COR-L47 (cell line): ENCODE results near the gene NDUFAF8.

Source experiments
- DNase-seq: peaks from one replicate; lab custom pipeline; 2025; lab: John Stamatoyannopoulos, UW

Gene NDUFAF8

DNA sequence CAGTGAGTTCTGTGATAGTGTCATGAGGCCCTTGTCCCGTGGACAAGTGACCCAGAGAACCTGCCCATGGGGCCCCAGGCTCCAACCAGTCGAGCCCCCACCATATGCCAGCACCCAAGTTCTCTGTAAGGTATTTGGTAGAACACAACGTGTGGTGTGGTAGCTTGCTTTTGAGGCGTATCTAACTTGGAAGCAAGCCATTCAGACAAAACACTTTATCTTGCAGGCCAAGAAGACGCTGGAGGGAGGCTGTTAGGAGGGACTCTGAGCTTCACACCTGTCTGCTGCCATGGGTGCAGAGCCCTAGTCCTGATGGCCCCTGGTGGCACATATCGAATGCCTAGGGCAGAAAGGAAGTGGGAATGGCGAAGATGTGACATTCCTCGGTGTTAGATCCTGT lies 1.6 kb downstream of the NDUFAF8 start:
- no peak for DNase-seq

- DNase-seq = no peak
Measured at GRCh38 chr17:81241203-81241602, 2.1 kb downstream of the NDUFAF8 start.

GRCh38 chr17:81241648-81242420 lies 2.7 kb downstream of the NDUFAF8 start:
- DNase-seq = peak; percentile 30

GRCh38 chr17:81242421-81243332 lies 3.6 kb downstream of the NDUFAF8 start:
- DNase-seq = no peak

DNA sequence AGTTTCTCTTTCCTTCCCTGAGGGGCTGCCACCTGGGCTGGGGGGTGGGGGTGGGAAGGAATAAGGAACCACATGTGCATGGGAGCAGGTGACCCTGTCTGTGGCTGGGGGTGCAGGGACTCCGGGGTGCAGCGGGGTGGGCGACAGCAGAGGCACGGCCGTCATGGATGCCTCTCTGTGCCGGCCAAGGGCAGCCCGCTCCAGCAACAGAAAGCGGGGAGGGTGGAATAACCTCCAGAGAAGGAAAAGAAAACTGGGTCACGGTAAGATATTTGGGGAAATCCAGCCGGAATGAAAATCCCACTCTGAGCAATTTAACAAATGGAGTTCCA lies 4.2 kb downstream of the NDUFAF8 start:
- DNase-seq = no peak

GRCh38 chr17:81244358-81245023 lies 5.4 kb downstream of the NDUFAF8 start:
- no peak for DNase-seq

GRCh38 chr17:81245024-81245664 lies 6.0 kb downstream of the NDUFAF8 start:
- no peak for DNase-seq

DNA sequence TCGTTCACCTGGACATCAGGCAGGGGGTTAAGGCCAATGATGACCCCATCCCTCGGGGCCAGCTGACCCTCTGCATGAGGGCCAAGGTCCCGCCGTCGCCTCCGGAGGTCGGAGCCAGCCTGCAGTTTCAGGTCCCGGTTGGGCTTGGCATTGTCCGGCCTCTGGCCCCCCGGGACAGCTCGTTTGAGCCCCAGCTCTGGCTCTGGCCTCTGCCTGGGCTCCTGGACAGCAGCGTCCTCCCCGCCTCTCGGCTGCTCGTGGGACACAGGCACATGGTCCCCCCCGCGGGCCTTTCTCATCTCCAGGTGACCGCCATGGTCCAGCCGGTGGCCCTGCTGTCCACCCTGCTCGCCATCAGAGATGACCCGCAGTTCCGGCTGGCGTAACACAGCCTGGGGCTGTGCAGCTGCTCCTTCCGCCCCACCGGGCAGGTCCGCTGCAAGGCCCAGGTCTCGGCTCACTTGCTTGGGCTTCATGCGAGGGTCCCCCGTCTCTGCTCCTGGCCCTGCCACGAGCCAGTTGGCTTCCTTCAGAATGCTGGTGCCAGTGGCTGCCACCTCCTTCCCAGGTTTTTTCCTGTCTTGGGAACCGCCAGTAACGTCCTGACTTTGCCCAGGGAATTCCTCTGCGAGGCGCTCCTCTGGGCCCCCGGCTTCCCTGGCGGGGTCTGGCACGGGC lies 6.7 kb downstream of the NDUFAF8 start:
- no peak for DNase-seq

DNA sequence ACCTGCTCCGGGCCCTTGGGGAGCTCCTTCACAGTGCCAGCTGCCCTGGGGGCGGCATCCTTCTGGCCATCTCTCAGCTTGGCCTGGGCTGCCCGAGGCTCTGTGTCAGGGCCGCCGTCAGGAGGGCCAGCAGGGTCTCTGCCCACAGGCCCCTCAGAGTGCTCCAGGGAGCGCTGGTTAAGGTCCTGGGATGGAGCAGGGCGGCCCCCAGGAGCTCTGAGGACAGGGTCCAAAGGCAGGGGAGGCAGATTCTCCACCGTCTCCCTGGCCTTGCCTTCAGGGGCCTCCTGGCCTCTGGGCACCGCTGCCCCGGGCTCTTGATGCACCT lies 7.2 kb downstream of the NDUFAF8 start:
- no peak for DNase-seq

- no peak for DNase-seq
Measured at GRCh38 chr17:81246679-81247338, 7.7 kb downstream of the NDUFAF8 start.

GRCh38 chr17:81247339-81247990 lies 8.3 kb downstream of the NDUFAF8 start:
- DNase-seq = no peak

GRCh38 chr17:81248649-81249048 lies 9.5 kb downstream of the NDUFAF8 start:
- no peak for DNase-seq

GRCh38 chr17:81249223-81250040 lies 10.3 kb downstream of the NDUFAF8 start:
- DNase-seq = no peak

DNA sequence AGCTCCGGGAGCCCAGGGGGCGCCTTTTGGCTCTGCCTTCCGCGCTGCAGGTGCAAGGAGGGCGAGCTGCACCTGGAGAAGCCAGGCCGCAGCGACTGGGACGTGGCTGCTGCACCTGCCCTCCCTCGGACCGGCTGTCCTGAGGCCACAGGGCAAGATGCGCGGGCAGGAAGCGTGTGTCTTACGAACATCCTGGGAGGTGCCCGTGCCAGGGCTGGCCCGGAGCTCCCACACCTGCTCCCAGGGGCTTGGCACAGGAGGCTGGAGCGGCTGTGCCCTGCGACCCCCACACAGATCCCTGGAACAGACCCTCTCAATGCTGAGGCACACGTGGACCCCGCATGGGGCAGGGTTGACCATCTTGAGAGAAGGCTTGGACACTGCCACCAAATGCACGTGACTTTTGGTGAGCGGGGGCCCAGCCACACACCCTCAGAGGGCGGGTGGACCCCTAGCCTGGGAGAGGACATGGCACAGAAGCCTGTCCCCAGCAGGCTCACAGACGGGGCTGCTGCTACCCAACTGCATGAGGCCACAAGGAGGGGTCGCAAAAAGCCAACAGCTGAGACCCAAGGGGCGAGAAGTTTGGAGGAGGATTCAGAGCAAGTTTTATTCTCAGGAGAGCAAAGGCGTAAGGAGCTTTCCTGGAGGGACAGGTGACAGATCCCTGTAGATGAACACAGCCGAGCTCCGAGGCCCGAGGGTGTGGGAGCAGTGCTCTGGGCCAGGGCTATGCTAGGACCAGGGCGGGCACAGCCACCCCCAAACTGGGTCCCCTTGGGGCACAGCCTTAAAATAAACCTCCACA lies 11.4 kb downstream of the NDUFAF8 start:
- DNase-seq = peak; percentile 61

- peak; percentile 69 for DNase-seq
Measured at GRCh38 chr17:81251094-81251708, 12.1 kb downstream of the NDUFAF8 start.

GRCh38 chr17:81251709-81252301 lies 12.7 kb downstream of the NDUFAF8 start:
- peak; percentile 94 for DNase-seq

GRCh38 chr17:81252326-81252986 lies 13.3 kb downstream of the NDUFAF8 start:
- DNase-seq = peak; percentile 25

DNA sequence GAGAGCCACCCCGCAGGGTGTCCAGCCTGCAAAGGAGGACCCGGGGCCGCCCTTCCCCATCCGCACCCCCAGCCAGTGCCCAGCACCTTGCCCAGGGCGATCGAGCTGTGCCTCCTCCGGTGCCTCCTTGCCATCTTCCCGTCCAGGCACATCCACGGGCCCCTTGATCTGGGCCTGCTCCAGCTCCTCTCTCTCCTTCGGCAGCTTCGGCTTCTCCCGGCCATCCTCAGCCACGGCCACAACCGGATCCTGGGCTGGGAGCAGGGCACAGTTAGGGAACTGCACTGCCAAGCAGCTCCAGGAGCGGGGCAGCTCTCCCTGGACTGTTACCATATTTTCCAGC lies 13.8 kb downstream of the NDUFAF8 start:
- no peak for DNase-seq
